Smooth muscle cell (in vitro differentiated cells): Measurements from ENCODE around the gene DDX1. TPM values are rescaled to one million over a fixed set of nuclear protein-coding genes. Genes with fewer than 3 reads are reported as not detected.

Experiments used
- DNase-seq: peaks from one replicate; lab custom pipeline; 2025; ENCODE audit not compliant: unreplicated experiment; lab: John Stamatoyannopoulos, UW
- H2AFZ ChIP-seq: fragments of 200-600 bp; sonication (generic); 2 replicates; pipeline ENCODE4 v1.6.0; 2016; ENCODE audit warnings: antibody characterized with exemption, low read depth, mild to moderate bottlenecking
- H3F3A ChIP-seq: fragments of 200-600 bp; sonication (generic); 2 replicates; pipeline ENCODE4 v1.6.0; 2017; ENCODE audit warnings: antibody characterized with exemption, low read depth
- H3K27ac ChIP-seq: fragments of 200-600 bp; sonication (generic); 2 replicates; pipeline ENCODE4 v1.5.1; 2016; ENCODE audit warnings: low read depth, mild to moderate bottlenecking
- H3K27me3 ChIP-seq: fragments of 200-600 bp; sonication (generic); 2 replicates; pipeline ENCODE4 v1.6.1; 2016; ENCODE audit warnings: low read depth, mild to moderate bottlenecking
- H3K36me3 ChIP-seq: fragments of 200-600 bp; sonication (generic); 2 replicates; pipeline ENCODE4 v1.5.1; 2016; ENCODE audit warnings: low read depth
- H3K4me1 ChIP-seq: fragments of 200-600 bp; sonication (generic); 2 replicates; pipeline ENCODE4 v1.5.1; 2016; ENCODE audit warnings: low read depth
- H3K4me2 ChIP-seq: fragments of 200-600 bp; sonication (generic); 2 replicates; pipeline ENCODE4 v1.6.0; 2016; ENCODE audit warnings: mild to moderate bottlenecking
- H3K4me3 ChIP-seq: fragments of 200-600 bp; sonication (generic); 2 replicates; pipeline ENCODE4 v1.5.1; 2016; ENCODE audit warnings: mild to moderate bottlenecking
- H3K79me2 ChIP-seq: fragments of 200-600 bp; sonication (generic); 2 replicates; pipeline ENCODE4 v1.6.0; 2016; ENCODE audit warnings: low read depth, mild to moderate bottlenecking
- H3K9ac ChIP-seq: fragments of 200-600 bp; sonication (generic); 2 replicates; pipeline ENCODE4 v1.6.0; 2016; ENCODE audit warnings: low read depth
- H3K9me3 ChIP-seq: fragments of 200-600 bp; sonication (generic); replicated peaks from 2 replicates; pipeline ENCODE4 v1.5.1; 2016; ENCODE audit warnings: low read depth
- H4K20me1 ChIP-seq: fragments of 200-600 bp; sonication (generic); 2 replicates; pipeline ENCODE4 v1.6.0; 2016; ENCODE audit warnings: low read depth
- WGBS: methylation state at CpG from one replicate; pipeline ENCODE4 v1.1.7; 2016; ENCODE audit warnings: low lambda C conversion rate; 5-methylcytosine and 5-hydroxymethylcytosine counted together
- polyA plus RNA-seq: library from polyadenylated mRNA; unstranded; fragments of >200 nt; fragmentation: Nextera tagmentation; extraction: Ambion mirVana; gene quantifications from 2 replicates; pipeline ENCODE4 v1.2.1, GENCODE V29; 2016
- total RNA-seq: library from RNA; depleted of rRNA; stranded (reverse); fragments of >200 nt; gene quantifications from 2 replicates; pipeline ENCODE4 v1.2.3, GENCODE V29; 2014
- TF ChIP-seq, protein P1 (sequence below): fragments of 200-600 bp; sonication (generic); IDR thresholded peaks from 2 replicates; pipeline ENCODE4 v1.5.1; 2017; ENCODE audit warnings: borderline replicate concordance, mild to moderate bottlenecking, antibody characterized with exemption; ENCODE audit not compliant: insufficient read depth, poor library complexity, severe bottlenecking

DDX1 gene
- total and polyA plus RNA-seq, 2 experiments from 2014 or later = 71.3 to 78.7 TPM

DNA sequence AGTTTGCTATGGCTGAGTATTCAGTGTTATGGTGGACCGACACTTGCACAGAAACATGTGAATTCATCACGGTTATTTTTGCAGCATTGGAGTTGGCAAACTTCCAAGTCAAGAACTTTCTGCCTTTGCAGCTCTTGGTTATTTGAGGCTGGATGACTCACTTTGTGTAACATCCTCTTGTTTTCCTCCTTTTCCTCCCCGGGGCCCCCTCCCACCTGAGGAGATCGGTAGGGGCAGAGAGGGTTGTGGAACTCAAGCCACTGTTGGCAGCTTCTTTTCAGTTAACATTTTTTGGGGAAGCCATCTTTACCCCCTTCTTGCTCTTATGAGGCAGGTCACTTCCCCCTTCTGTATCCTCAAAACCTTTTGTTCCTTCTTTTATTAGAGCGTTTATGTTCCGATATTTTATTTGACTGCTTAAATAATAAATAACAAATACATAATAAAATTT, 48.6 kb downstream of the DDX1 start:
- peaks cover 18% of the 10 kb centered on the region for H3F3A ChIP-seq
- H3K27me3 ChIP-seq = no peaks in the 10 kb centered on the region
- WGBS = 46% methylated on average over 6 of the region's 6 CpGs
- no peak overlapping the region for H3K27ac ChIP-seq
- no peak overlapping the region for H2AFZ ChIP-seq
- H3K79me2 ChIP-seq = no peaks in the 10 kb centered on the region
- H3K9me3 ChIP-seq = peaks cover 2% of the 10 kb centered on the region
- DNase-seq = no peak
- no peaks in the 10 kb centered on the region for H3K36me3 ChIP-seq
- peaks cover 9% of the 10 kb centered on the region for H3K4me1 ChIP-seq
- TF ChIP-seq, protein P1, sequence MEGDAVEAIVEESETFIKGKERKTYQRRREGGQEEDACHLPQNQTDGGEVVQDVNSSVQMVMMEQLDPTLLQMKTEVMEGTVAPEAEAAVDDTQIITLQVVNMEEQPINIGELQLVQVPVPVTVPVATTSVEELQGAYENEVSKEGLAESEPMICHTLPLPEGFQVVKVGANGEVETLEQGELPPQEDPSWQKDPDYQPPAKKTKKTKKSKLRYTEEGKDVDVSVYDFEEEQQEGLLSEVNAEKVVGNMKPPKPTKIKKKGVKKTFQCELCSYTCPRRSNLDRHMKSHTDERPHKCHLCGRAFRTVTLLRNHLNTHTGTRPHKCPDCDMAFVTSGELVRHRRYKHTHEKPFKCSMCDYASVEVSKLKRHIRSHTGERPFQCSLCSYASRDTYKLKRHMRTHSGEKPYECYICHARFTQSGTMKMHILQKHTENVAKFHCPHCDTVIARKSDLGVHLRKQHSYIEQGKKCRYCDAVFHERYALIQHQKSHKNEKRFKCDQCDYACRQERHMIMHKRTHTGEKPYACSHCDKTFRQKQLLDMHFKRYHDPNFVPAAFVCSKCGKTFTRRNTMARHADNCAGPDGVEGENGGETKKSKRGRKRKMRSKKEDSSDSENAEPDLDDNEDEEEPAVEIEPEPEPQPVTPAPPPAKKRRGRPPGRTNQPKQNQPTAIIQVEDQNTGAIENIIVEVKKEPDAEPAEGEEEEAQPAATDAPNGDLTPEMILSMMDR = no peak
- H3K4me3 ChIP-seq = no peak overlapping the region
- H3K4me2 ChIP-seq = no peak overlapping the region
- H4K20me1 ChIP-seq = no peaks in the 10 kb centered on the region
- H3K9ac ChIP-seq = no peak overlapping the region

DNA sequence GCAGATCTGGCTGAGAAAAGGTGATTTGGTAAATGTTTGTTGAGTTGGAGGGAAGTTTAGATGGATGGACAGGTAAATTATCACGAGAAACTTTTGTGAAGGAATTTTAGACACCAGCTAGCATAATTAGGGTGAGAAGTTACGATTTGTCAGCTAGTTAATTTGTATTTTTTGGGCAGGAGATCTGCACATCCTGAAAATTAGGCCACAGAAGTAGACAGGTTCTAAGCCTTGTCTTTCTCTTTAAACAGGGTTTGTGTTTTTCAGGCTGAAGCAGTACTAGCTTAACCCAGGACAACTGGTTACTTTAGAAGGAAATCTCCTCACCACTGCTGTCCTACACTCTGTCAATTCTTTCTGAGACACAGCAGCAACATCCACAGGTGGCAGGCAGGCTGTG, 49.1 kb downstream of the DDX1 start:
- Histone ChIP-seq H3K36me3 (no peaks in the 10 kb centered on the region), H3K9ac (no peak overlapping the region), H4K20me1 (no peaks in the 10 kb centered on the region), H3K9me3 (peaks cover 2% of the 10 kb centered on the region), H3K4me3 (no peak overlapping the region), H3K27me3 (no peaks in the 10 kb centered on the region), H3K27ac (no peak overlapping the region), H3F3A (peaks cover 13% of the 10 kb centered on the region), H2AFZ (no peak overlapping the region), H3K79me2 (no peaks in the 10 kb centered on the region), H3K4me2 (no peak overlapping the region), H3K4me1 (peaks cover 9% of the 10 kb centered on the region)
- TF ChIP-seq, protein P1 = no peak
- DNase-seq = no peak
- WGBS = 87% methylated on average over 2 of the region's 2 CpGs

DNA sequence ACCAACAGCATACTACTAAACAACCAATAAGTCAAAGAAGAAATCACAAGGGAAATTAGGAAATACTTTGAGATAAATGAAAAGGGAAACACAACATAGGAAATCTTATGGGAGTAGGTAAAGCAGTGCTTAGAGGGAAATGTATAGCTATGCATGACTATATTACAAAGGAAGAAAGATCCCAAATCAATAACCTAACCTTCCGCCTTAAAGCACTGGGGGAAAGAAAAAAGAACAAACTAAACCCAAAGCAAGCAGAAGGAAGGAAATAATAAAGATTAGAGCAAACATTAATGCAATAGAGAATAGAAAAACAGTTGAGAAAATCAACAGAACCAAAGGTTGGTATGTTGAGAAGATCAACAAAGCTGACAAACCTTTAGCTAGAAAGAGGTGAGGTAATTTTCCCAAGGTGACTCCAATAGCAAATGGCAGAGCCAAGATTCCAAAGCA, 49.9 kb downstream of the DDX1 start:
- no peak for DNase-seq
- Histone ChIP-seq H3F3A (peaks cover 5% of the 10 kb centered on the region), H3K4me2 (no peak overlapping the region), H3K27ac (no peak overlapping the region), H3K4me1 (peaks cover 9% of the 10 kb centered on the region), H4K20me1 (no peaks in the 10 kb centered on the region), H3K36me3 (no peaks in the 10 kb centered on the region), H3K9ac (no peak overlapping the region), H3K27me3 (no peaks in the 10 kb centered on the region), H2AFZ (no peak overlapping the region), H3K9me3 (peaks cover 2% of the 10 kb centered on the region), H3K4me3 (no peak overlapping the region), H3K79me2 (no peaks in the 10 kb centered on the region)
- TF ChIP-seq, protein P1 = no peak
- WGBS = 95% methylated on average over 1 of the region's 1 CpG
